Fibroblast of lung (primary cell): Measurements from ENCODE around the gene LDLRAD3. TPM values are rescaled to one million over a fixed set of nuclear protein-coding genes. Genes with fewer than 3 reads are reported as not detected.

Source experiments
- DNase-seq, 2 donors: peaks; one replicate each; pipeline versions ENCODE4 v3.0.0 to v3.0.0-alpha.2; 2010; ENCODE audit warnings: low read depth in 2 of 2
- H2AFZ ChIP-seq: 2 replicates; pipeline ENCODE4 v1.5.1; 2012; ENCODE audit warnings: low read length, control low read depth, inconsistent platforms
- H3K27ac ChIP-seq: 2 replicates; pipeline ENCODE4 v1.5.1; 2011; ENCODE audit warnings: low read length, control low read depth; ENCODE audit not compliant: insufficient read depth
- H3K27me3 ChIP-seq: 2 replicates; pipeline ENCODE4 v1.5.1; 2011; ENCODE audit warnings: mild to moderate bottlenecking, low read length; ENCODE audit not compliant: control insufficient read depth, insufficient read depth
- H3K36me3 ChIP-seq: 2 replicates; pipeline ENCODE4 v1.5.1; 2011; ENCODE audit warnings: low read length; ENCODE audit not compliant: control insufficient read depth, insufficient read depth
- H3K4me1 ChIP-seq: 2 replicates; pipeline ENCODE4 v1.5.1; 2011; ENCODE audit warnings: low read length; ENCODE audit not compliant: control insufficient read depth, insufficient read depth; ENCODE audit errors: extremely low read depth
- H3K4me2 ChIP-seq: 2 replicates; pipeline ENCODE4 v1.5.1; 2011; ENCODE audit warnings: low read length, control low read depth; ENCODE audit not compliant: insufficient read depth; ENCODE audit errors: extremely low read depth
- H3K4me3 ChIP-seq, 4 experiments: fragments of 200-600 bp in 1 of 4; sonication (generic) in 1 of 4; replicated peaks in 1 of 4; 2 replicates each; pipeline ENCODE4 v1.5.1; 2011 to 2016; ENCODE audit warnings: low read length in 4 of 4, low read depth in 3 of 4, mild to moderate bottlenecking in 3 of 4, control low read depth in 2 of 4, inconsistent platforms in 1 of 4, mixed read lengths in 1 of 4; ENCODE audit not compliant: insufficient read depth in 1 of 4; ENCODE audit errors: control extremely low read depth in 1 of 4
- H3K79me2 ChIP-seq: 2 replicates; pipeline ENCODE4 v1.5.1; 2012; ENCODE audit warnings: mild to moderate bottlenecking, low read length, inconsistent platforms; ENCODE audit not compliant: control insufficient read depth, insufficient read depth
- H3K9ac ChIP-seq: 2 replicates; pipeline ENCODE4 v1.5.1; 2011; ENCODE audit warnings: mild to moderate bottlenecking, low read length, control low read depth; ENCODE audit not compliant: insufficient read depth
- H3K9me3 ChIP-seq: 2 replicates; pipeline ENCODE4 v1.5.1; 2012; ENCODE audit warnings: low read depth, low read length; ENCODE audit not compliant: control insufficient read depth, insufficient read depth
- H4K20me1 ChIP-seq: 2 replicates; pipeline ENCODE4 v1.5.1; 2011; ENCODE audit warnings: low read length; ENCODE audit not compliant: control insufficient read depth, insufficient read depth; ENCODE audit errors: extremely low read depth
- EZH2 ChIP-seq: IDR thresholded peaks from 2 replicates; pipeline ENCODE4 v1.5.1; 2012; ENCODE audit warnings: low read length, control low read depth, mild to moderate bottlenecking; ENCODE audit errors: missing control alignments
- polyA plus RNA-seq, 2 donors: library from polyadenylated mRNA; depleted of rRNA in 1 of 2; stranded (reverse) in 1 of 2; unstranded in 1 of 2; fragments of >200 nt; gene quantifications; 2 replicates each; pipeline ENCODE4 v1.2.1, GENCODE V29; 2011 to 2012; ENCODE audit warnings: missing spikeins in 1 of 2
- total RNA-seq: library from RNA; depleted of rRNA; stranded (reverse); fragments of >200 nt; gene quantifications from 2 replicates; pipeline ENCODE4 v1.2.1, GENCODE V29; 2014
- TF ChIP-seq, protein P1 (sequence below), 2 donors: IDR thresholded peaks in 1 of 2; conservative IDR thresholded peaks in 1 of 2; 1 replicate in 1 of 2; 2 replicates in 1 of 2; pipeline ENCODE4 v1.5.1; 2011 to 2012; ENCODE audit warnings: low read length in 2 of 2, control low read depth in 1 of 2, inconsistent platforms in 1 of 2, low read depth in 1 of 2, mild to moderate bottlenecking in 1 of 2

Gene LDLRAD3
- total and polyA plus RNA-seq, 2 donors (not counting 1 experiment from before 2014, with no cell fraction given) = 3.8 to 7.8 TPM

DNA sequence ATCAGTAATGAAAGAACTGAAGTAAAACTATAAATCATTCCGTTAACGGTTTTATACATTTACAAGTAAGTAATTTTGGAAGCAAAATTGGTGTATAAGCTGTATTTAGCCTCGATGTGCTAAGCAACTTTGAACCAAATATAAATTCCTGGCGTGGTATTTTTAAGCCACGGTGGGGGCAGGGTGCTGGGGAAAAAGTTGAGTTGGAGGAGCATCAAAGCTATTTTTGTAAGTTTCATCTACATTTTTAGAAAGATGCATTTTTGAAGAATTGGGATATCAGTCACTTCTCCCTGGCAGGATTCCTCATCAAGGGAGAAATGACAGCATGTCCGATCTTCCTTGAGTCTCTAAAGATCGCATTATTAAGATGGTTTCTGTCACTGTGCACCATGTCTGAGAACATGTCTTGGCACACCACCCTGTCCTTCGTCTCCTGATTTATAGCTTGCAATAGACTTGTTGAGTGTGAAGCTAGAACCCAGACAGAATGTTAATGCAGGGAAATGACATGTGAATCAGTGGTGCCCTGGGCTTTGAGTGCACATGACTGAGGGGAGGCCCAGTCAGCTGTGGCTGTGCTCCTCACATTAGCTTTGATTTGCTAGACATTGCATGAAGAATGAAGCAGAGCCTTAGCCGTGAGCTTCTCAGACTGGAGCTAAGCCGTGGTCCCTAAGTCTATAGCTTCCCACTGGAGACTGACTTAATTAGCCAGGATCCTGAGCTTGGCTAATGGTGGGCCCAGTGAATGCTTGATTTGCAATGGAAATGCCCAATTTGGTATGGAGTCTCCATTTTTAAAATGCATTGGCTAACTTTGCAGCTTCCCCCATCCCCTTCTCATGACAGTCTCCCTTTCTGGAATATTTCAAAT lies 218.4 kb downstream of the LDLRAD3 start:
- no peak for DNase-seq
- TF ChIP-seq EZH2 = no peak
- TF ChIP-seq, protein P1, sequence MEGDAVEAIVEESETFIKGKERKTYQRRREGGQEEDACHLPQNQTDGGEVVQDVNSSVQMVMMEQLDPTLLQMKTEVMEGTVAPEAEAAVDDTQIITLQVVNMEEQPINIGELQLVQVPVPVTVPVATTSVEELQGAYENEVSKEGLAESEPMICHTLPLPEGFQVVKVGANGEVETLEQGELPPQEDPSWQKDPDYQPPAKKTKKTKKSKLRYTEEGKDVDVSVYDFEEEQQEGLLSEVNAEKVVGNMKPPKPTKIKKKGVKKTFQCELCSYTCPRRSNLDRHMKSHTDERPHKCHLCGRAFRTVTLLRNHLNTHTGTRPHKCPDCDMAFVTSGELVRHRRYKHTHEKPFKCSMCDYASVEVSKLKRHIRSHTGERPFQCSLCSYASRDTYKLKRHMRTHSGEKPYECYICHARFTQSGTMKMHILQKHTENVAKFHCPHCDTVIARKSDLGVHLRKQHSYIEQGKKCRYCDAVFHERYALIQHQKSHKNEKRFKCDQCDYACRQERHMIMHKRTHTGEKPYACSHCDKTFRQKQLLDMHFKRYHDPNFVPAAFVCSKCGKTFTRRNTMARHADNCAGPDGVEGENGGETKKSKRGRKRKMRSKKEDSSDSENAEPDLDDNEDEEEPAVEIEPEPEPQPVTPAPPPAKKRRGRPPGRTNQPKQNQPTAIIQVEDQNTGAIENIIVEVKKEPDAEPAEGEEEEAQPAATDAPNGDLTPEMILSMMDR (conservative IDR thresholded peaks at IDR 0.05 in 1 of 2, IDR thresholded peaks at IDR 0.05 in 1 of 2; ENCODE audit: low read depth in 1 of 2, low read length in 2 of 2) = no peak
- Histone ChIP-seq H3K4me3 (no peak overlapping the region), H2AFZ (no peak overlapping the region), H3K9ac (no peak overlapping the region), H3K79me2 (no peaks in the 10 kb centered on the region), H3K4me1 (peaks cover 7% of the 10 kb centered on the region), H3K4me2 (no peak overlapping the region), H3K9me3 (no peaks in the 10 kb centered on the region), H3K27ac (no peak overlapping the region), H3K36me3 (no peaks in the 10 kb centered on the region), H4K20me1 (no peaks in the 10 kb centered on the region), H3K27me3 (no peaks in the 10 kb centered on the region)

DNA sequence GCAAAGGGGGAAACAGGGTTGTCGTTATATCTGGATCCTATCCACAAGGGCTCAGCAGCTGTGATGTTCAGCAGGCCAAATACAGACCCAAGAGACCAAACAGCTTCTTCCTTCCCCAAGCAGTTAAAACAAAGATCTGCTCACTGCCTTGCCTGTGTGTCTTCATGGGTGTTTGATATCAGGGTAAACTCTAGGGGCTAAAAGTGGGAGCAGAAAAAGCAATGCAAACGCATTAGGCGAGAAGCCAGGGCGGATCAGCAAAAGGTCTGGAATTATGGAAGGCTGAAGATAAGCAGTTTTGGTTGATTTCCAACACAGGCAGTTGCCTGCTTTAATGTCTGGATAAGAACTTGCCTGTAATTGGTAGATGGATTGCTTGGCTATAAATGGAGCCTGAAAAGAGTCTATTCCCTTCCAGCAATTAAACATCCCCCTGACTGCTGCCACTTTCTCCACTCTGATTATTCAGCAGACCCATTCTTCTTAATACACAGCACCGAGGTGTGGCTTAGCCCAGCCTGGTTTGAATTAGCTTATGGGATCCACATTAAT lies 219.1 kb downstream of the LDLRAD3 start:
- no peaks in the 10 kb centered on the region for H3K79me2 ChIP-seq
- no peak overlapping the region for H3K4me3 ChIP-seq
- no peaks in the 10 kb centered on the region for H3K27me3 ChIP-seq
- peaks cover 5% of the 10 kb centered on the region for H3K4me1 ChIP-seq
- H3K9me3 ChIP-seq = no peaks in the 10 kb centered on the region
- no peaks in the 10 kb centered on the region for H4K20me1 ChIP-seq
- no peak overlapping the region for H3K4me2 ChIP-seq
- no peak overlapping the region for H3K9ac ChIP-seq
- H2AFZ ChIP-seq = no peak overlapping the region
- no peak for TF ChIP-seq EZH2
- TF ChIP-seq, protein P1 (conservative IDR thresholded peaks at IDR 0.05 in 1 of 2, IDR thresholded peaks at IDR 0.05 in 1 of 2; ENCODE audit: low read depth in 1 of 2, low read length in 2 of 2) = no peak
- H3K36me3 ChIP-seq = no peaks in the 10 kb centered on the region
- no peak overlapping the region for H3K27ac ChIP-seq
- no peak for DNase-seq

- Histone ChIP-seq H3K4me1 (peaks cover 5% of the 10 kb centered on the region), H3K36me3 (no peaks in the 10 kb centered on the region), H3K27ac (no peak overlapping the region), H3K27me3 (no peaks in the 10 kb centered on the region), H3K4me3 (no peak overlapping the region), H4K20me1 (no peaks in the 10 kb centered on the region), H3K4me2 (no peak overlapping the region), H3K79me2 (no peaks in the 10 kb centered on the region), H3K9ac (no peak overlapping the region), H2AFZ (no peak overlapping the region), H3K9me3 (no peaks in the 10 kb centered on the region)
- peak in 1 of 2 donors; percentile 17 for DNase-seq
- no peak for TF ChIP-seq EZH2
- TF ChIP-seq, protein P1 (conservative IDR thresholded peaks at IDR 0.05 in 1 of 2, IDR thresholded peaks at IDR 0.05 in 1 of 2; ENCODE audit: low read depth in 1 of 2, low read length in 2 of 2) = no peak
Measured at GRCh38 chr11:36164506-36165250, 220.8 kb downstream of the LDLRAD3 start.
